HepG2 (cell line): ENCODE results near the gene IRF6. TPM values are rescaled to one million over a fixed set of nuclear protein-coding genes. Genes with fewer than 3 reads are reported as not detected.

Experiments used
- CBX1 ChIP-seq: IDR thresholded peaks from one replicate; pipeline ENCODE4 v1.6.1; 2016; ENCODE audit warnings: antibody characterized with exemption, low read depth
- CCDC6 ChIP-seq: sonication (generic); formaldehyde crosslinking; IDR thresholded peaks from 2 replicates; pipeline ENCODE4 v1.8.1; 2022; ENCODE audit warnings: mild to moderate bottlenecking, missing genetic modification reagents, moderate library complexity
- GTF3A ChIP-seq: sonication (generic); formaldehyde crosslinking; conservative IDR thresholded peaks from 2 replicates; pipeline ENCODE4 v1.4.0; 2020; ENCODE audit warnings: mild to moderate bottlenecking, missing genetic modification reagents
- HDAC1 ChIP-seq: sonication (generic); formaldehyde crosslinking; IDR thresholded peaks from 2 replicates; pipeline ENCODE4 v1.5.1; 2020; ENCODE audit warnings: mild to moderate bottlenecking, missing genetic modification reagents
- KDM6A ChIP-seq: IDR thresholded peaks from 2 replicates; pipeline ENCODE4 v1.6.1; 2016; ENCODE audit warnings: low read depth
- KLF15 ChIP-seq: sonication (generic); formaldehyde crosslinking; IDR thresholded peaks from 2 replicates; pipeline ENCODE4 v1.8.1; 2023; ENCODE audit warnings: borderline replicate concordance, mild to moderate bottlenecking, inconsistent platforms, missing genetic modification reagents, mixed read lengths
- PITX1 ChIP-seq: sonication (generic); formaldehyde crosslinking; IDR thresholded peaks from 2 replicates; pipeline ENCODE4 v1.5.1; 2020; ENCODE audit warnings: mild to moderate bottlenecking, missing genetic modification reagents
- RNF2 ChIP-seq: fragments of 450-650 bp; conservative IDR thresholded peaks from 2 replicates; pipeline ENCODE4 v1.6.1; 2016; ENCODE audit warnings: low read depth
- SALL2 ChIP-seq: sonication (generic); formaldehyde crosslinking; IDR thresholded peaks from 2 replicates; pipeline ENCODE4 v1.8.1; 2023; ENCODE audit warnings: mild to moderate bottlenecking, missing genetic modification reagents, inconsistent platforms
- SETDB1 ChIP-seq: sonication (generic); formaldehyde crosslinking; IDR thresholded peaks from 2 replicates; pipeline ENCODE4 v1.5.1; 2020; ENCODE audit warnings: missing genetic modification reagents, mild to moderate bottlenecking, borderline replicate concordance
- SKI ChIP-seq: fragments of 450-650 bp; IDR thresholded peaks from one replicate; pipeline ENCODE4 v1.6.1; 2018; ENCODE audit warnings: mild to moderate bottlenecking; ENCODE audit not compliant: partially characterized antibody
- SUZ12 ChIP-seq: fragments of 150-350 bp; IDR thresholded peaks from 2 replicates; pipeline ENCODE4 v1.6.1; 2014; ENCODE audit warnings: low read depth, low read length
- TBX2 ChIP-seq: sonication (generic); formaldehyde crosslinking; IDR thresholded peaks from 2 replicates; pipeline ENCODE4 v1.5.0; 2020; ENCODE audit warnings: missing genetic modification reagents, mild to moderate bottlenecking, borderline replicate concordance
- THAP11 ChIP-seq: IDR thresholded peaks from 2 replicates; pipeline ENCODE4 v1.6.1; 2016; ENCODE audit warnings: missing biosample characterization, missing genetic modification reagents
- ZNF121 ChIP-seq: sonication (generic); formaldehyde crosslinking; IDR thresholded peaks from 2 replicates; pipeline ENCODE4 v1.5.0; 2020; ENCODE audit warnings: mild to moderate bottlenecking, missing genetic modification reagents
- ZNF337 ChIP-seq: sonication (generic); formaldehyde crosslinking; IDR thresholded peaks from 2 replicates; pipeline ENCODE4 v1.5.1; 2020; ENCODE audit warnings: missing genetic modification reagents, low read depth, mild to moderate bottlenecking, borderline replicate concordance
- ZNF367 ChIP-seq: sonication (generic); formaldehyde crosslinking; IDR thresholded peaks from 2 replicates; pipeline ENCODE4 v1.4.0; 2020; ENCODE audit warnings: missing genetic modification reagents, borderline replicate concordance
- ZNF44 ChIP-seq: sonication (generic); formaldehyde crosslinking; IDR thresholded peaks from 2 replicates; pipeline ENCODE4 v1.5.1; 2020; ENCODE audit warnings: mild to moderate bottlenecking, missing genetic modification reagents
- ZNF563 ChIP-seq: sonication (generic); formaldehyde crosslinking; IDR thresholded peaks from 2 replicates; pipeline ENCODE4 v1.8.0; 2022; ENCODE audit warnings: mild to moderate bottlenecking, moderate library complexity, missing genetic modification reagents
- ZNF703 ChIP-seq: sonication (generic); formaldehyde crosslinking; IDR thresholded peaks from 2 replicates; pipeline ENCODE4 v1.5.1; 2020; ENCODE audit warnings: missing genetic modification reagents, mild to moderate bottlenecking, moderate library complexity, borderline replicate concordance
- ZNF746 ChIP-seq: sonication (generic); formaldehyde crosslinking; IDR thresholded peaks from 2 replicates; pipeline ENCODE4 v1.8.0; 2022; ENCODE audit warnings: mild to moderate bottlenecking, missing genetic modification reagents
- polyA plus RNA-seq, 8 experiments: library from polyadenylated mRNA; depleted of rRNA in 3 of 8; stranded (reverse) in 7 of 8; unstranded in 1 of 8; fragments of >200 nt; fragmentation: Illumina TruSeq in 4 of 8; extraction: Trizol in 4 of 8; gene quantifications; 2 replicates each; pipeline versions ENCODE4 v1.2.1 to v1.2.3, GENCODE V29; 2011 to 2016; ENCODE audit warnings: low read depth in 4 of 8, missing spikeins in 1 of 8, mixed read lengths in 1 of 8; ENCODE audit not compliant: insufficient read depth in 1 of 8
- total RNA-seq, 5 experiments: library from RNA; depleted of rRNA; stranded (reverse); fragments of >200 nt; fragmentation: Illumina TruSeq; extraction: Trizol; gene quantifications; 2 replicates each; pipeline ENCODE4 v1.2.3, GENCODE V29; 2016; ENCODE audit warnings: low read depth in 1 of 5
- TF ChIP-seq, protein P1 (sequence below): sonication (generic); formaldehyde crosslinking; IDR thresholded peaks from 2 replicates; pipeline ENCODE4 v1.4.0; 2020; ENCODE audit warnings: mild to moderate bottlenecking, missing genetic modification reagents
- TF ChIP-seq, protein P2 (sequence below): sonication (generic); formaldehyde crosslinking; conservative IDR thresholded peaks from 2 replicates; pipeline ENCODE4 v1.8.1; 2023; ENCODE audit warnings: missing genetic modification reagents
- TF ChIP-seq, protein P3 (sequence below): sonication (generic); IDR thresholded peaks from 2 replicates; pipeline ENCODE4 v1.6.1; 2016; ENCODE audit warnings: low read depth, borderline replicate concordance
- TF ChIP-seq, protein P4 (sequence below): sonication (generic); formaldehyde crosslinking; conservative IDR thresholded peaks from 2 replicates; pipeline ENCODE4 v1.8.0; 2022; ENCODE audit warnings: low read depth, missing genetic modification reagents

Gene IRF6
- total and polyA plus RNA-seq, 2 of the 13 experiments (the other 11 are each of a cell fraction or from before 2014, with no cell fraction given): 0.02 TPM; not detected in 1

DNA sequence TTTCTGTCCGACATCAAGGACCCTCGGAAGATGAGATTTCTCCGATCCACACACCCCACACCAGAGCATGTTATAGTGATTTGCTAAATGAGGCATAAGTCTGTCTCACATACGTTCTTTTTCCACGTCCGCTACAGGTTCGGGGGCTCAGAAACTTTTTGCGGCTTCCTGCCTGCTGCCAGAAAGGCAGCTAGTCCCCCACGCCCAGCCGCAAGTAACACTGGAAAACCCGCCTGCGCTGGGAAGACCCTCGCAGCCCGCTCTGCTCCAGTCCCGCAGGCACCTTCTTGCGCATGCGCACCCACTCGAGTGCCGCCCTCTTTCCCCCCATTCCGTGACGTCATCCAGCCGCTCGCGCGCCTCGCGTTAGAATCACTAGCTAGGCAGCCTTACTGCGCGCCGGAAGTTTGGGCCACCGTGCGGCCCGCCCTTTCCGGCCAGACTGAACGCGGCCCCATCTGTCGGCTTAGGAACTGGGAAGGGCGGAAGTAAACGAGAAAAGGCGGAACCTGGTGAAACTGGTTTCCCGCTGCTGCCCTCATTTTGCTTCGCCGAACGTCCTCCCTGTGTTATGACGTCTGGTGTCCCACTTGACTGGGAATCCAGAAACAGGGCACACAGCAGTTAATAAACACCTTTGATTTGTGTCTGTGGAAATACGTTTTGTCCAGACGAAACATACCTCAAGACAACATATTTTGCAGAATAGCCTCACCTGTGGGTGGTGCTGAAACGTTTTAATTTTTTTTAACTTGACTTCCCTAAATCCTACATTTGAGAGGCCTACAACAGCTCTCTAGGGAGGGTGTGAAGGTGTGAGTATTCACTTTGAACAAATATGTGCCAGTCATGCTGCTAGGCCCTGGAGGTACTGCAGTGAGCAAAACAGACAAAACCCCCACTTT is 21.4 kb downstream of the IRF6 start, which contains the start of gene C1orf74 (continued):
- no peak for TF ChIP-seq CCDC6 (CRISPR knock-in tag)
- TF ChIP-seq, protein P1, sequence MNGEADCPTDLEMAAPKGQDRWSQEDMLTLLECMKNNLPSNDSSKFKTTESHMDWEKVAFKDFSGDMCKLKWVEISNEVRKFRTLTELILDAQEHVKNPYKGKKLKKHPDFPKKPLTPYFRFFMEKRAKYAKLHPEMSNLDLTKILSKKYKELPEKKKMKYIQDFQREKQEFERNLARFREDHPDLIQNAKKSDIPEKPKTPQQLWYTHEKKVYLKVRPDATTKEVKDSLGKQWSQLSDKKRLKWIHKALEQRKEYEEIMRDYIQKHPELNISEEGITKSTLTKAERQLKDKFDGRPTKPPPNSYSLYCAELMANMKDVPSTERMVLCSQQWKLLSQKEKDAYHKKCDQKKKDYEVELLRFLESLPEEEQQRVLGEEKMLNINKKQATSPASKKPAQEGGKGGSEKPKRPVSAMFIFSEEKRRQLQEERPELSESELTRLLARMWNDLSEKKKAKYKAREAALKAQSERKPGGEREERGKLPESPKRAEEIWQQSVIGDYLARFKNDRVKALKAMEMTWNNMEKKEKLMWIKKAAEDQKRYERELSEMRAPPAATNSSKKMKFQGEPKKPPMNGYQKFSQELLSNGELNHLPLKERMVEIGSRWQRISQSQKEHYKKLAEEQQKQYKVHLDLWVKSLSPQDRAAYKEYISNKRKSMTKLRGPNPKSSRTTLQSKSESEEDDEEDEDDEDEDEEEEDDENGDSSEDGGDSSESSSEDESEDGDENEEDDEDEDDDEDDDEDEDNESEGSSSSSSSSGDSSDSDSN (CRISPR knock-in tag): 0 out of 2 replicates have a peak, but pooled peaks have one; percentile 36
- TF ChIP-seq TBX2 (CRISPR knock-in tag): peak; percentile 46; the same call in 1 of the 2 replicates
- peak; percentile 34; the same call in 1 of the 2 replicates for TF ChIP-seq ZNF563 (CRISPR knock-in tag)
- no peak for TF ChIP-seq SUZ12
- TF ChIP-seq SALL2: no peak
- peak; percentile 86 for TF ChIP-seq THAP11
- TF ChIP-seq SKI: no peak
- TF ChIP-seq RNF2: no peak
- TF ChIP-seq HDAC1 (CRISPR knock-in tag): peak; percentile 49; the same call in 1 of the 2 replicates
- TF ChIP-seq ZNF703 (CRISPR knock-in tag): no peak
- TF ChIP-seq SETDB1 (CRISPR knock-in tag): peak; percentile 84; the same call in 1 of the 2 replicates
- TF ChIP-seq ZNF367 (CRISPR knock-in tag): no peak
- TF ChIP-seq, protein P2, sequence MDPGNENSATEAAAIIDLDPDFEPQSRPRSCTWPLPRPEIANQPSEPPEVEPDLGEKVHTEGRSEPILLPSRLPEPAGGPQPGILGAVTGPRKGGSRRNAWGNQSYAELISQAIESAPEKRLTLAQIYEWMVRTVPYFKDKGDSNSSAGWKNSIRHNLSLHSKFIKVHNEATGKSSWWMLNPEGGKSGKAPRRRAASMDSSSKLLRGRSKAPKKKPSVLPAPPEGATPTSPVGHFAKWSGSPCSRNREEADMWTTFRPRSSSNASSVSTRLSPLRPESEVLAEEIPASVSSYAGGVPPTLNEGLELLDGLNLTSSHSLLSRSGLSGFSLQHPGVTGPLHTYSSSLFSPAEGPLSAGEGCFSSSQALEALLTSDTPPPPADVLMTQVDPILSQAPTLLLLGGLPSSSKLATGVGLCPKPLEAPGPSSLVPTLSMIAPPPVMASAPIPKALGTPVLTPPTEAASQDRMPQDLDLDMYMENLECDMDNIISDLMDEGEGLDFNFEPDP (CRISPR knock-in tag): no peak
- no peak for TF ChIP-seq KDM6A (CRISPR knock-in tag)
- TF ChIP-seq GTF3A: no peak
- TF ChIP-seq ZNF337: no peak
- TF ChIP-seq PITX1: no peak
- TF ChIP-seq, protein P3, sequence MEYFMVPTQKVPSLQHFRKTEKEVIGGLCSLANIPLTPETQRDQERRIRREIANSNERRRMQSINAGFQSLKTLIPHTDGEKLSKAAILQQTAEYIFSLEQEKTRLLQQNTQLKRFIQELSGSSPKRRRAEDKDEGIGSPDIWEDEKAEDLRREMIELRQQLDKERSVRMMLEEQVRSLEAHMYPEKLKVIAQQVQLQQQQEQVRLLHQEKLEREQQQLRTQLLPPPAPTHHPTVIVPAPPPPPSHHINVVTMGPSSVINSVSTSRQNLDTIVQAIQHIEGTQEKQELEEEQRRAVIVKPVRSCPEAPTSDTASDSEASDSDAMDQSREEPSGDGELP: no peak
- peak; percentile 74 for TF ChIP-seq CBX1
- TF ChIP-seq ZNF121 (CRISPR knock-in tag): no peak
- TF ChIP-seq, protein P4, sequence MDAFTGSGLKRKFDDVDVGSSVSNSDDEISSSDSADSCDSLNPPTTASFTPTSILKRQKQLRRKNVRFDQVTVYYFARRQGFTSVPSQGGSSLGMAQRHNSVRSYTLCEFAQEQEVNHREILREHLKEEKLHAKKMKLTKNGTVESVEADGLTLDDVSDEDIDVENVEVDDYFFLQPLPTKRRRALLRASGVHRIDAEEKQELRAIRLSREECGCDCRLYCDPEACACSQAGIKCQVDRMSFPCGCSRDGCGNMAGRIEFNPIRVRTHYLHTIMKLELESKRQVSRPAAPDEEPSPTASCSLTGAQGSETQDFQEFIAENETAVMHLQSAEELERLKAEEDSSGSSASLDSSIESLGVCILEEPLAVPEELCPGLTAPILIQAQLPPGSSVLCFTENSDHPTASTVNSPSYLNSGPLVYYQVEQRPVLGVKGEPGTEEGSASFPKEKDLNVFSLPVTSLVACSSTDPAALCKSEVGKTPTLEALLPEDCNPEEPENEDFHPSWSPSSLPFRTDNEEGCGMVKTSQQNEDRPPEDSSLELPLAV (CRISPR knock-in tag): no peak
- TF ChIP-seq ZNF44: no peak
- no peak for TF ChIP-seq ZNF746
- TF ChIP-seq KLF15 (CRISPR knock-in tag): no peak
